ENCODE results near the gene LTF. TPM values are rescaled to one million over a fixed set of nuclear protein-coding genes. Genes with fewer than 3 reads are reported as not detected.

LTF gene
- polyA plus RNA-seq, 1 donor from 2014 or later = not detected

GRCh38 chr3:46419816-46420215 is 44.9 kb downstream of the LTF start:
- no peaks in the 10 kb centered on the region for H3K9me3 ChIP-seq (ENCODE audit: low read length)
- no peaks in the 10 kb centered on the region for H4K20me1 ChIP-seq (ENCODE audit: insufficient read depth)
- no peaks in the 10 kb centered on the region for H3K27me3 ChIP-seq (ENCODE audit: insufficient read depth, low read depth, low read length)
- H3K27ac ChIP-seq (ENCODE audit: low read length) = no peak overlapping the region
- no peak overlapping the region for H3K4me2 ChIP-seq (ENCODE audit: low read length)
- TF ChIP-seq SMC3 (conservative IDR thresholded peaks at IDR 0.05; ENCODE audit: poor library complexity) = no peak
- TF ChIP-seq EZH2 (IDR thresholded peaks at IDR 0.05; ENCODE audit: borderline replicate concordance, insufficient read depth, low read length, poor library complexity, severe bottlenecking) = no peak
- TF ChIP-seq RAD21 (conservative IDR thresholded peaks at IDR 0.05) = no peak
- TF ChIP-seq POLR2AphosphoS5 (IDR thresholded peaks at IDR 0.05) = no peak
- no peaks in the 10 kb centered on the region for H3K36me3 ChIP-seq (ENCODE audit: insufficient read depth, low read length)
- no peaks in the 10 kb centered on the region for H3F3A ChIP-seq (ENCODE audit: insufficient read depth, low read length, poor library complexity, severe bottlenecking)
- H3K9me2 ChIP-seq (ENCODE audit: insufficient read depth, low read length) = no peaks in the 10 kb centered on the region
- no peak overlapping the region for H3K9ac ChIP-seq (ENCODE audit: low read length)
- H3K79me2 ChIP-seq (replicated peaks; ENCODE audit: insufficient read depth, low read length) = no peaks in the 10 kb centered on the region
- no peak overlapping the region for H3K4me3 ChIP-seq (ENCODE audit: low read length)
- H2AFZ ChIP-seq (ENCODE audit: low read depth, low read length) = no peak overlapping the region

DNA sequence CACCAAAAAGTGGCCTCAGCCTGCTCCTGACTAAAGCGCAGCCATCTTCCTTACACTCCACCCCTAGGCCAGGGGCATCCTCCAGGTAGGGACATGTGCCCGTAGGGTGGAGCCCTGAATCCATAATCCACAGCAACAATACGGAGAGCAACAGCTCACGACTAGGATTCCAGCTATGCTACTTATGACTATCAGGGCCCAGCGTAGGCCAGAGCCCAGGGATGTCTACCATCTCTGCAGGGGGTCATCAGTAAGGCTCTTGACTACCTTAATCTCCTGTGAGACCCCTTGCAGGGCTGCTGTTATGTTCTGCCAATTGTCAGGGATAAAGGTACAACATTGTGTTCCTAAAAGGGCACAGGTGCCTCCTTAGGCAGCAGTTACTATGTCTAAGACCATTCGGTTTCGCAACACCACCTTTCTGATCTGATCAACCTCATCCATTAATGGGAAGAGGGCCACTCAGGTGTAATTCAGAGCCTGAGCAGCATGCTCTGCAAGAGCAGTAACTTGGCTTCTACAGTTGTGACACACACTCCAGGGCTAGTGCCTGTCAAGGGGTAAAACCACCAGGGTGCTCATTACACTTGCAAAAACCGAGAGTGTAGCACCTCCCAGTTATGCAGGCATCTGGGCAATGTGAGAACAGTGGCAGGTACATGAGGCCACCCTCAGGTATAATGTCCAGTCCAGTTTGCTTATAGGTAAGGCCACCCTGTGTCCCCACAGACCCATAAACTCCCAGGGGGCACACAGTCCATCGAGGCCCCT is 46.7 kb downstream of the LTF start:
- Histone ChIP-seq H3K27ac (ENCODE audit: low read length) (no peak overlapping the region), H3K79me2 (replicated peaks; ENCODE audit: insufficient read depth, low read length) (no peaks in the 10 kb centered on the region), H3K36me3 (ENCODE audit: insufficient read depth, low read length) (no peaks in the 10 kb centered on the region), H2AFZ (ENCODE audit: low read depth, low read length) (no peak overlapping the region), H3K27me3 (ENCODE audit: insufficient read depth, low read depth, low read length) (no peaks in the 10 kb centered on the region), H3K9me3 (ENCODE audit: low read length) (no peaks in the 10 kb centered on the region), H3F3A (ENCODE audit: insufficient read depth, low read length, poor library complexity, severe bottlenecking) (no peaks in the 10 kb centered on the region), H4K20me1 (ENCODE audit: insufficient read depth) (no peaks in the 10 kb centered on the region), H3K9ac (ENCODE audit: low read length) (no peak overlapping the region), H3K4me3 (ENCODE audit: low read length) (no peak overlapping the region), H3K4me2 (ENCODE audit: low read length) (no peak overlapping the region), H3K9me2 (ENCODE audit: insufficient read depth, low read length) (no peaks in the 10 kb centered on the region)
- TF ChIP-seq, protein P1, sequence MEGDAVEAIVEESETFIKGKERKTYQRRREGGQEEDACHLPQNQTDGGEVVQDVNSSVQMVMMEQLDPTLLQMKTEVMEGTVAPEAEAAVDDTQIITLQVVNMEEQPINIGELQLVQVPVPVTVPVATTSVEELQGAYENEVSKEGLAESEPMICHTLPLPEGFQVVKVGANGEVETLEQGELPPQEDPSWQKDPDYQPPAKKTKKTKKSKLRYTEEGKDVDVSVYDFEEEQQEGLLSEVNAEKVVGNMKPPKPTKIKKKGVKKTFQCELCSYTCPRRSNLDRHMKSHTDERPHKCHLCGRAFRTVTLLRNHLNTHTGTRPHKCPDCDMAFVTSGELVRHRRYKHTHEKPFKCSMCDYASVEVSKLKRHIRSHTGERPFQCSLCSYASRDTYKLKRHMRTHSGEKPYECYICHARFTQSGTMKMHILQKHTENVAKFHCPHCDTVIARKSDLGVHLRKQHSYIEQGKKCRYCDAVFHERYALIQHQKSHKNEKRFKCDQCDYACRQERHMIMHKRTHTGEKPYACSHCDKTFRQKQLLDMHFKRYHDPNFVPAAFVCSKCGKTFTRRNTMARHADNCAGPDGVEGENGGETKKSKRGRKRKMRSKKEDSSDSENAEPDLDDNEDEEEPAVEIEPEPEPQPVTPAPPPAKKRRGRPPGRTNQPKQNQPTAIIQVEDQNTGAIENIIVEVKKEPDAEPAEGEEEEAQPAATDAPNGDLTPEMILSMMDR (IDR thresholded peaks at IDR 0.05; ENCODE audit: poor library complexity, severe bottlenecking) = no peak
- TF ChIP-seq RAD21 (conservative IDR thresholded peaks at IDR 0.05) (no peak), MXI1 (conservative IDR thresholded peaks at IDR 0.05; ENCODE audit: poor library complexity, severe bottlenecking) (no peak), SMC3 (conservative IDR thresholded peaks at IDR 0.05; ENCODE audit: poor library complexity) (no peak), TAF1 (IDR thresholded peaks at IDR 0.05; ENCODE audit: low read depth) (no peak), EP300 (conservative IDR thresholded peaks at IDR 0.05; ENCODE audit: poor library complexity, severe bottlenecking) (no peak), POLR2AphosphoS5 (IDR thresholded peaks at IDR 0.05) (no peak), EZH2 (IDR thresholded peaks at IDR 0.05; ENCODE audit: borderline replicate concordance, insufficient read depth, low read length, poor library complexity, severe bottlenecking) (no peak)
- TF ChIP-seq, protein P2, sequence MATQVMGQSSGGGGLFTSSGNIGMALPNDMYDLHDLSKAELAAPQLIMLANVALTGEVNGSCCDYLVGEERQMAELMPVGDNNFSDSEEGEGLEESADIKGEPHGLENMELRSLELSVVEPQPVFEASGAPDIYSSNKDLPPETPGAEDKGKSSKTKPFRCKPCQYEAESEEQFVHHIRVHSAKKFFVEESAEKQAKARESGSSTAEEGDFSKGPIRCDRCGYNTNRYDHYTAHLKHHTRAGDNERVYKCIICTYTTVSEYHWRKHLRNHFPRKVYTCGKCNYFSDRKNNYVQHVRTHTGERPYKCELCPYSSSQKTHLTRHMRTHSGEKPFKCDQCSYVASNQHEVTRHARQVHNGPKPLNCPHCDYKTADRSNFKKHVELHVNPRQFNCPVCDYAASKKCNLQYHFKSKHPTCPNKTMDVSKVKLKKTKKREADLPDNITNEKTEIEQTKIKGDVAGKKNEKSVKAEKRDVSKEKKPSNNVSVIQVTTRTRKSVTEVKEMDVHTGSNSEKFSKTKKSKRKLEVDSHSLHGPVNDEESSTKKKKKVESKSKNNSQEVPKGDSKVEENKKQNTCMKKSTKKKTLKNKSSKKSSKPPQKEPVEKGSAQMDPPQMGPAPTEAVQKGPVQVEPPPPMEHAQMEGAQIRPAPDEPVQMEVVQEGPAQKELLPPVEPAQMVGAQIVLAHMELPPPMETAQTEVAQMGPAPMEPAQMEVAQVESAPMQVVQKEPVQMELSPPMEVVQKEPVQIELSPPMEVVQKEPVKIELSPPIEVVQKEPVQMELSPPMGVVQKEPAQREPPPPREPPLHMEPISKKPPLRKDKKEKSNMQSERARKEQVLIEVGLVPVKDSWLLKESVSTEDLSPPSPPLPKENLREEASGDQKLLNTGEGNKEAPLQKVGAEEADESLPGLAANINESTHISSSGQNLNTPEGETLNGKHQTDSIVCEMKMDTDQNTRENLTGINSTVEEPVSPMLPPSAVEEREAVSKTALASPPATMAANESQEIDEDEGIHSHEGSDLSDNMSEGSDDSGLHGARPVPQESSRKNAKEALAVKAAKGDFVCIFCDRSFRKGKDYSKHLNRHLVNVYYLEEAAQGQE (IDR thresholded peaks at IDR 0.05; ENCODE audit: borderline replicate concordance) = no peak
